ENCODE measurements around the gene ZBED3. TPM values are rescaled to one million over a fixed set of nuclear protein-coding genes. Genes with fewer than 3 reads are reported as not detected.
A peak's percentile ranks its signal among the peaks of the same experiment; 100 is the strongest.

ZBED3 gene
- total RNA-seq, 1 donor from 2014 or later, result 5.5 TPM

Small RNA genes lying within 50 kb of the gene (small RNA-seq; reads per million reads assigned to genes)
- gene SNORA47 (ENCODE audit: low replicate concordance), result 133 reads per million, percentile 97 among the genes with 10 or more reads in this experiment

Other genes with a start within 250 kb of the ZBED3 start
- gene S100Z, start 237.3 kb downstream of the ZBED3 start, total RNA-seq, result 2.1 TPM
- gene CRHBP, start 134.2 kb downstream of the ZBED3 start, total RNA-seq, result not detected
- gene AGGF1, start 56.9 kb downstream of the ZBED3 start, total RNA-seq, result 29.1 TPM
- gene PDE8B, start 123.4 kb upstream of the ZBED3 start, total RNA-seq, result 8.9 TPM

All from tongue (tissue), 2 donors.